ENCODE measurements around the gene BCL2L12.

Gene BCL2L12

DNA sequence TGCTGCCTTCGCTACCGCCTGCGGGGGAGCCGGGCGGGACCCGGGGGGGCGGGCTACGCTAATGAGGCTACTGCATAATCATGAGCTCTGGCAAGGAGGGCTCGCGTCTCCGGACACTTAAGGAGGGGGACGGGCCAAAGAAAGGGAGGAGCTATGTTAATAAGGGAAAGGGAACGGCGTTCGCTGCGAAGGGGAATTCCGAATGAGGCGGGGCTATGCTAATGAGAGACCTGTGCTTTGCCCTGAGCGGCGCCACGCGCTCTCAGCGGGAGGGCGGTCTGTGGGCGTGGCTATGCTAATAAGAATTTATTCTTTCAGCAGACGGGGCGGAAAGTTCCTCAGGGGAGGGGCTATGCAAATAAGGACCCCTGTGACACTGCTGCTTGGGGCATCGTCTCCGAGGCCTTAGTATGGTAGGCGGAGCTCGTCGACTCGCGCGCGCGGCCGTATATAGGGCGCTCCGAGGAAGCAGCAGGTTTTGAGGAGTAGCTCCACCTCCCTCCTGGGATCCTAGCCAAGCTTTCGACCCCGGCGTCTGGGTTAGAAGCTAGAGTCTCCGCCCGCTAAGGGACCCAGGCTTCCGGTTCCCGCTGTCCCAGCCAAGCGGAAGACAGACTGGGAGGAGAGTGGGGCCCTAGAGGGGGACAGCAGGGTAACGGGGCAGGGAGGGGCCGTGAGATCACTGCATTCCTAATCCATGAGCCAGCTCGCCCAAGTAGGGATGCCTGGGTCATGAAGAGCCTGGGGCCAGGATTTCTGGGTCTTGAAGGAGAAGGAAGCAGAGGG, 25.4 kb upstream of the BCL2L12 start, which contains the start of gene RRAS (continued):
- TF ChIP-seq ATF2 (tag by site-specific recombination; IDR thresholded peaks at IDR 0.05; ENCODE audit: low read depth) (peak; percentile 87), ZNF274 (IDR thresholded peaks at IDR 0.05; ENCODE audit: low read length) (no peak), ZNF274 (tag by site-specific recombination; IDR thresholded peaks at IDR 0.05; ENCODE audit: borderline replicate concordance) (no peak), ZNF654 (tag by site-specific recombination; IDR thresholded peaks at IDR 0.05; ENCODE audit: low read depth) (no peak), ZNF214 (tag by site-specific recombination; IDR thresholded peaks at IDR 0.05; ENCODE audit: borderline replicate concordance) (no peak), ZNF449 (tag by site-specific recombination; IDR thresholded peaks at IDR 0.05) (no peak; the same call in 1 of the 2 replicates), ZNF155 (tag by site-specific recombination; IDR thresholded peaks at IDR 0.05) (no peak), ZNF521 (tag by site-specific recombination; IDR thresholded peaks at IDR 0.05) (no peak), ZFP41 (tag by site-specific recombination; IDR thresholded peaks at IDR 0.05; ENCODE audit: borderline replicate concordance) (no peak), ZNF292 (tag by site-specific recombination; IDR thresholded peaks at IDR 0.05; ENCODE audit: borderline replicate concordance, low read depth) (no peak), KLF8 (tag by site-specific recombination; IDR thresholded peaks at IDR 0.05) (peak; percentile 99), WT1 (tag by site-specific recombination; IDR thresholded peaks at IDR 0.05) (peak; percentile 88), ZNF24 (tag by site-specific recombination; IDR thresholded peaks at IDR 0.05) (peak; percentile 93), BCL11B (tag by site-specific recombination; IDR thresholded peaks at IDR 0.05; ENCODE audit: low read depth) (peak; percentile 90), ZNF221 (tag by site-specific recombination; IDR thresholded peaks at IDR 0.05; ENCODE audit: borderline replicate concordance) (no peak), ZNF138 (tag by site-specific recombination; IDR thresholded peaks at IDR 0.05; ENCODE audit: borderline replicate concordance) (no peak), ZNF610 (tag by site-specific recombination; IDR thresholded peaks at IDR 0.05; ENCODE audit: borderline replicate concordance) (no peak; the same call in 1 of the 2 replicates), ZNF837 (tag by site-specific recombination; IDR thresholded peaks at IDR 0.05) (no peak), SCRT1 (tag by site-specific recombination; IDR thresholded peaks at IDR 0.05; ENCODE audit: borderline replicate concordance) (0 out of 2 replicates have a peak, but pooled peaks have one; percentile 36), ZSCAN23 (tag by site-specific recombination; IDR thresholded peaks at IDR 0.05) (no peak), ZNF184 (tag by site-specific recombination; IDR thresholded peaks at IDR 0.05) (no peak), ZNF37A (tag by site-specific recombination; IDR thresholded peaks at IDR 0.05) (no peak), ZNF202 (tag by site-specific recombination; IDR thresholded peaks at IDR 0.05; ENCODE audit: borderline replicate concordance) (no peak), ZNF776 (tag by site-specific recombination; IDR thresholded peaks at IDR 0.05; ENCODE audit: borderline replicate concordance) (no peak), ZSCAN16 (tag by site-specific recombination; IDR thresholded peaks at IDR 0.05) (no peak), EGR2 (tag by site-specific recombination; IDR thresholded peaks at IDR 0.05; ENCODE audit: low read depth) (no peak), ZNF175 (tag by site-specific recombination; IDR thresholded peaks at IDR 0.05) (no peak), MZF1 (tag by site-specific recombination; IDR thresholded peaks at IDR 0.05; ENCODE audit: borderline replicate concordance) (no peak), BCL11A (tag by site-specific recombination; IDR thresholded peaks at IDR 0.05; ENCODE audit: low read depth) (peak; percentile 94), FEZF1 (tag by site-specific recombination; IDR thresholded peaks at IDR 0.05) (0 out of 2 replicates have a peak, but pooled peaks have one; percentile 24)
- TF ChIP-seq, protein P1, sequence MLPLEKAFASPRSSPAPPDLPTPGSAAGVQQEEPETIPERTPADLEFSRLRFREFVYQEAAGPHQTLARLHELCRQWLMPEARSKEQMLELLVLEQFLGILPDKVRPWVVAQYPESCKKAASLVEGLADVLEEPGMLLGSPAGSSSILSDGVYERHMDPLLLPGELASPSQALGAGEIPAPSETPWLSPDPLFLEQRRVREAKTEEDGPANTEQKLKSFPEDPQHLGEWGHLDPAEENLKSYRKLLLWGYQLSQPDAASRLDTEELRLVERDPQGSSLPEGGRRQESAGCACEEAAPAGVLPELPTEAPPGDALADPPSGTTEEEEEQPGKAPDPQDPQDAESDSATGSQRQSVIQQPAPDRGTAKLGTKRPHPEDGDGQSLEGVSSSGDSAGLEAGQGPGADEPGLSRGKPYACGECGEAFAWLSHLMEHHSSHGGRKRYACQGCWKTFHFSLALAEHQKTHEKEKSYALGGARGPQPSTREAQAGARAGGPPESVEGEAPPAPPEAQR (tag by site-specific recombination; IDR thresholded peaks at IDR 0.05), result peak; percentile 58; the same call in 1 of the 2 replicates
- TF ChIP-seq, protein P2, sequence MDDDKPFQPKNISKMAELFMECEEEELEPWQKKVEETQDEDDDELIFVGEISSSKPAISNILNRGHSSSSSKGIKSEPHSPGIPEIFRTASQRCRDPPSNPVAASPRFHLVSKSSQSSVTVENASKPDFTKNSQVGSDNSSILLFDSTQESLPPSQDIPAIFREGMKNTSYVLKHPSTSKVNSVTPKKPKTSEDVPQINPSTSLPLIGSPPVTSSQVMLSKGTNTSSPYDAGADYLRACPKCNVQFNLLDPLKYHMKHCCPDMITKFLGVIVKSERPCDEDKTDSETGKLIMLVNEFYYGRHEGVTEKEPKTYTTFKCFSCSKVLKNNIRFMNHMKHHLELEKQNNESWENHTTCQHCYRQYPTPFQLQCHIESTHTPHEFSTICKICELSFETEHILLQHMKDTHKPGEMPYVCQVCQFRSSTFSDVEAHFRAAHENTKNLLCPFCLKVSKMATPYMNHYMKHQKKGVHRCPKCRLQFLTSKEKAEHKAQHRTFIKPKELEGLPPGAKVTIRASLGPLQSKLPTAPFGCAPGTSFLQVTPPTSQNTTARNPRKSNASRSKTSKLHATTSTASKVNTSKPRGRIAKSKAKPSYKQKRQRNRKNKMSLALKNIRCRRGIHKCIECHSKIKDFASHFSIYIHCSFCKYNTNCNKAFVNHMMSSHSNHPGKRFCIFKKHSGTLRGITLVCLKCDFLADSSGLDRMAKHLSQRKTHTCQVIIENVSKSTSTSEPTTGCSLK (tag by site-specific recombination; IDR thresholded peaks at IDR 0.05), result no peak
- TF ChIP-seq, protein P3, sequence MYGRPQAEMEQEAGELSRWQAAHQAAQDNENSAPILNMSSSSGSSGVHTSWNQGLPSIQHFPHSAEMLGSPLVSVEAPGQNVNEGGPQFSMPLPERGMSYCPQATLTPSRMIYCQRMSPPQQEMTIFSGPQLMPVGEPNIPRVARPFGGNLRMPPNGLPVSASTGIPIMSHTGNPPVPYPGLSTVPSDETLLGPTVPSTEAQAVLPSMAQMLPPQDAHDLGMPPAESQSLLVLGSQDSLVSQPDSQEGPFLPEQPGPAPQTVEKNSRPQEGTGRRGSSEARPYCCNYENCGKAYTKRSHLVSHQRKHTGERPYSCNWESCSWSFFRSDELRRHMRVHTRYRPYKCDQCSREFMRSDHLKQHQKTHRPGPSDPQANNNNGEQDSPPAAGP (tag by site-specific recombination; IDR thresholded peaks at IDR 0.05), result peak; percentile 88
